ENCODE measurements around the gene TICRR. TPM values are rescaled to one million over a fixed set of nuclear protein-coding genes. Genes with fewer than 3 reads are reported as not detected.

Gene TICRR
- total and polyA plus RNA-seq, 2 of the 13 experiments (the other 11 are each of a cell fraction or from before 2014, with no cell fraction given), result 4.1 to 14.3 TPM

GRCh38 chr15:89566621-89567294 lies 8.5 kb upstream of the TICRR start:
- no peaks in the 10 kb centered on the region for H4K20me1 ChIP-seq (ENCODE audit: insufficient read depth, low read length)
- no peaks in the 10 kb centered on the region for H3K4me1 ChIP-seq (ENCODE audit: insufficient read depth, low read length)
- POLR2A ChIA-PET, result interaction anchor here (2.4 kb wide), 1 partner anchor 8 kb away, joined by 8 read pairs; the partner anchor contains the start of gene TICRR
- TF ChIP-seq TCF12 (IDR thresholded peaks at IDR 0.05), result no peak
- no peak for TF ChIP-seq TCF12 (CRISPR knock-in tag; IDR thresholded peaks at IDR 0.05)
- in situ Hi-C loops (cut with HindIII; ENCODE audit: extremely low pct_ligation_motif_present, low pct_unique_long_range_greater_than_20kb), result no loop called here
- no TSS peak for BruUV-seq (replicated peaks)
- H3K36me3 ChIP-seq (replicated peaks in 1 of 2; ENCODE audit: control insufficient read depth in 1 of 2, insufficient read depth in 2 of 2, low read length in 2 of 2), result no peaks in the 10 kb centered on the region
- H2AFZ ChIP-seq (ENCODE audit: low read length), result no peak overlapping the region
- H3K79me2 ChIP-seq (ENCODE audit: insufficient read depth, low read length), result no peaks in the 10 kb centered on the region
- ATAC-seq, result no peak
- H3K9ac ChIP-seq (ENCODE audit: insufficient read depth, low read depth, low read length), result no peak overlapping the region
- DNase-seq (ENCODE audit: low spot score), result no peak
- no peak overlapping the region for H3K27ac ChIP-seq (ENCODE audit: extremely low read length, insufficient read depth, low read length)
- no peak overlapping the region for H3K4me2 ChIP-seq (ENCODE audit: low read depth, low read length)
- H3K4me3 ChIP-seq (replicated peaks in 1 of 3; ENCODE audit: insufficient read depth in 1 of 3, low read depth in 2 of 3, low read length in 3 of 3), result no peak overlapping the region
- no peaks in the 10 kb centered on the region for H3K9me3 ChIP-seq (ENCODE audit: low read length)
- no peak for FAIRE-seq
- intact Hi-C loops (cut with micrococcal nuclease; ENCODE audit: unreplicated experiment), result no loop called here
- 46% methylated on average over 5 of the region's 5 CpGs for WGBS (ENCODE audit: low lambda C conversion rate)
- H3K27me3 ChIP-seq (ENCODE audit: control insufficient read depth in 1 of 2, insufficient read depth in 2 of 2, low read length in 2 of 2), result peaks cover 0 to 17% of the 10 kb centered on the region in 2 experiments; a peak in 3 of 5 replicates
- CTCF ChIA-PET (ENCODE audit: low intra/inter-chr PET ratio, low total read pairs), result no interaction called here

GRCh38 chr15:89569090-89569745 lies 6.1 kb upstream of the TICRR start:
- H3K27ac ChIP-seq (ENCODE audit: extremely low read length, insufficient read depth, low read length), result no peak overlapping the region
- TF ChIP-seq ZNF121 (CRISPR knock-in tag; IDR thresholded peaks at IDR 0.05) (0 out of 2 replicates have a peak, but pooled peaks have one; percentile 31), ZNF101 (CRISPR knock-in tag; IDR thresholded peaks at IDR 0.05; ENCODE audit: borderline replicate concordance, low read depth) (no peak)
- H3K79me2 ChIP-seq (ENCODE audit: insufficient read depth, low read length), result no peaks in the 10 kb centered on the region
- DNase-seq (ENCODE audit: low spot score), result no peak
- ChIA-PET POLR2A (no interaction called here), CTCF (ENCODE audit: low intra/inter-chr PET ratio, low total read pairs) (no interaction called here)
- H3K27me3 ChIP-seq (ENCODE audit: control insufficient read depth in 1 of 2, insufficient read depth in 2 of 2, low read length in 2 of 2), result peaks cover 0 to 21% of the 10 kb centered on the region in 2 experiments; a peak in 3 of 5 replicates
- H4K20me1 ChIP-seq (ENCODE audit: insufficient read depth, low read length), result no peaks in the 10 kb centered on the region
- H3K9me3 ChIP-seq (ENCODE audit: low read length), result no peaks in the 10 kb centered on the region
- no peak overlapping the region for H2AFZ ChIP-seq (ENCODE audit: low read length)
- intact Hi-C loops (cut with micrococcal nuclease; ENCODE audit: unreplicated experiment), result no loop called here
- H3K36me3 ChIP-seq (replicated peaks in 1 of 2; ENCODE audit: control insufficient read depth in 1 of 2, insufficient read depth in 2 of 2, low read length in 2 of 2), result no peaks in the 10 kb centered on the region
- 21% methylated on average over 7 of the region's 7 CpGs for WGBS (ENCODE audit: low lambda C conversion rate)
- in situ Hi-C loops (cut with HindIII; ENCODE audit: extremely low pct_ligation_motif_present, low pct_unique_long_range_greater_than_20kb), result no loop called here
- no peak for ATAC-seq
- H3K9ac ChIP-seq (ENCODE audit: insufficient read depth, low read depth, low read length), result no peak overlapping the region
- no TSS peak for BruUV-seq (replicated peaks)
- H3K4me3 ChIP-seq (replicated peaks in 1 of 3; ENCODE audit: insufficient read depth in 1 of 3, low read depth in 2 of 3, low read length in 3 of 3), result no peak overlapping the region
- FAIRE-seq, result no peak
- H3K4me1 ChIP-seq (ENCODE audit: insufficient read depth, low read length), result no peaks in the 10 kb centered on the region
- H3K4me2 ChIP-seq (ENCODE audit: low read depth, low read length), result no peak overlapping the region
